GM21529 (cell line): ENCODE measurements around the gene TTC34.

Experiments used
- ATAC-seq: cut with Tn5 transposase; IDR thresholded peaks from one replicate; pipeline ENCODE4 v1.9.1; 2021; ENCODE audit not compliant: unreplicated experiment

The TTC34 gene

DNA sequence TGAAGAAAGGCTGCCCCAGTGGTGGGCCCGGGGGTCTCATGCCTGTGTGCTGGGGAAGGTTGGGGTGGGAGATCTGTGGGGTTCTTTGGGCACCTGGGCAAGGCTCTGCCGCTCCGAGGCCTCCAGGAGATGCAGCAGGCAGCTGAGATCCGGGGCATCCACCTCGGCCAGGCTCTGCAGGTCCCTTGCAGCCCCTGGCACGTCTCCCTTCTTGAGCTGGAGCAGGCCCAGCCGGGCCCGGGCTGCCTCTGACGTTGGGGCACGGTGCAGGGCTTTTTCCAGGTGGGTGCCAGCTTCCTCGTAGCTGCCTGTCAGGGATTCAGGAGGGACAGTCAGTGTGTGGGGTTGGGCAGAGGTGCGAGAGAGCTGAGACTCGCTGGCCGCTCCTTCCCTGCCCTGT is 157.3 kb downstream of the TTC34 start:
- ATAC-seq: no peak

DNA sequence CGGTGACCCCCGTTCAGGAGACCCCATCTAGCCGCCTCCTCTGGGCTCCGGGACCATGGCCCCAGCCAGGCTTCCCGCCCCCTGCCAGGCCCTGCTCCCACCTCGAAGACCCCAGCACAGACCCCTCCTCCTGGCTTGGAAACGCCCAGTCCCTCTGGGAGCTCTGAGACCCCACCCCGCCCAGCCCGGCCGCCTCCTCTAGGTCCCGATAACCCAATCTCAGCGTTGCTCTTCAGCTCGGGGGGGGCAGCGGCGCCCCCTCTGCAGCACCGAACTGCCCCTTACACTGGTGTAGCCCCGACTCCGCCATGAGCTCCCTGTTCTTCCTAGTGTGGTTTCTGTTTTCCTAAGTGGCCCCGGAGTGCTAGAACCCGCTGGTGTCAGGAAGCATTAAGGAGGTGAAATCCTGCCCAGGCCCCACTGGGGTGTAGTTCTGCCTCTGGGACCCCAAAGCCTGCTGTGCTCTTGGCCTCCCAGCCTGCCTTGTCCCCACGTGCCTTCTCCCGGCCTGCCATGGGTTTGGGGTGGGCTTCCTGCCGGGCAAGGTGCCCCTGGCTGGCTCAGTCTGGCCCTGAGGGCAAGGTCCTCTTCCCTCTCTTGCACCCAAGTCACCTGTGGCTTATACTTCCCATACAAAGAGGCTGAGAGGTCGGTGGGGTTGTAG is 157.9 kb downstream of the TTC34 start:
- ATAC-seq: no peak

DNA sequence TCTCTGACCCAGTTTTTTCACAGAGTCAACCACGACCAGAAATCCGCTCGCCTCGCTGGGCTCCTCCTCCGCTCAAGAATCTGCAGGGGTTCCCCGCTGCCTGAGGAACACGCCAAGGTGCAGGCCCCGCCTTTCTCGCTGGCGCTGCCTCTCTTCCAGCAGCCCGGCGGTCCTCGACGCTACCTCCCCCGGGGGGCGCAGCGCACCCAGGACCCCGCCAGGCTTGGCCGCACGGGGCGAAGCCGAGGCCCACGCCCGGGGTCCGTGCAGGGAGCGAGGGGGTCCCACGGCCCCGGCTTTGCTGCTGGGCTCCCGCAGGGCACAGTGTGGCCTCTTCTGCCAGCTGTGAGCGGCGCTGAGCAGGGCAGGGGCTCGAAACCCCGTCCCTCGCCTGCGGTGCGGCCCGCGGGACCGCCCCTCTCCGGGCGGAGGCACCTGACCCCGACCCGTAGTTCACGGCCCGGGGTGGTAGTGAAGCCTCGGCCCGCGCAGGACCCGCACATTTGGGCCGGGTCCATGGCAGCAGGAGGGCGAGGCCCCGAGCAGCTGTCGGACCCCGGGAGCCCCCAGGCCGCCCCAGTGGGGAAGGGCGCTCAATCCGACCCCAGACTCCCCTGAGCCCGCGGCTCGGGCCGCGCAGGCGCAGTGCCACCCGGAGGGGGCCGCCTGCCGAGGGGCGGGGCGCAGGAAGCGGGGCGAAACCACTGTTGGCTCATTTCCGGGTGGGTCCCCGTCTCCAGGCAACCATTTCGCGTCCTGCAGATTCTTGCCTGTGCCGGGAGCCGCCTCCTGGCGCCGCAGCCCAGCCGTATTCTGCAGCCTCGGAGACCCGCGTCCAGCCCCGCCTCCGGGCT is 158.7 kb downstream of the TTC34 start:
- ATAC-seq: peak; percentile 87

DNA sequence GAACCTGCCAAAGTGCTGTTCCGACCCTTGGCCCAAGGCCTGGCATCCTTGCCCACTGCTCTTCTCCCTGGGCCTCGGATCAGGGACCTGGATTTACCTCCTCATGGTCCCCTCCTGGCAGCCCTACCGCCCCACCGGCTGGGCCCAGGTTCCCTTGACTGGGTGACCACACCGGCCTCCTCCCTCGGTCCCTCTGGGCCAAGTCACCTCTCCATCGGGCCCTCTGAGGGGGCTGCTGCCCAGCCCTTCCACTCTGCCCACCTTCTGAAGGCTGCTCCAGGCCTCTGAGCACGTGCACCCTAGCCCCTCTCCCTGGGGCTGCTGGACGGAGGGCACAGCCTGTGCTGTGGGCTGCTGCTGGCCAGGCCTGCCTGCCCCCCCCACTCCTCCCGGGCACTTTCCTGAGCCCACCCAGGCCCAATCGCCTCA is 159.3 kb downstream of the TTC34 start:
- no peak for ATAC-seq

DNA sequence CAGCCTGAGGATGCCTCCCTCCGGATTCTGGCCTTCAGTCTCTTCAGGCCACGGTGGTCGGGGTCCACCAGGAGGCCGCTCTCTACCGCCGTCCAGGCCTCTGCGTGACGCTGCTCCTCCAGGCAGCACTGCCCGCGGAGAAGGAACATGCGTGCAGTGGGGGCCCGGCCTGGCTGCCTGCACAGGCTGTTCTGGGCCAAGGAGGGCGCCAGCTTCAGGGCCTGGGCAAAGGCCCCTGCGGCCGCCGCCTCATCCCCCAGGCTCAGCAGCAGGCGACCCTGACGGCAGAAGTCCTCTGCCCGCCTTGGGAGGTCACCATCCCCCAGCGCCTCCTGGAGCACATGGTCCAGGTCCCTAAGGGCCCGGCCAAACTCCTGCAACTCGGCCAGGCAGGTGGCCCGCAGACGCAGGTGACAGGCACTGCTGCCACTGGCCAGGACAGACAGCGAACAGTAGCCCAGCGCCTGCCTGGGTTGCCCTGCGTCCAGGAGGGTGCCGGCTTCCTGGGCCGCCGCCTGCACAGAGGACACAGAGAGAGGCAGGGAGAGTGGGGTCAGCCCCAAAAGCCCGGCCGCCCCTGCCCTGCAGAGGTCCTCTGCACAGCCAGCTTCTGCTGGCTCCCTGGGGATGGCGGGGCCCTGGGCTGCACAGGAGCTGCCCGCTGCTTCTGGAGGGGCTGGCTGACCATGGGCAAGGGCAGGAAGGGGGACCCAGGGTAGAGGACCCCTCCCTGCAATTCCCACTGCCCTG is 159.9 kb downstream of the TTC34 start:
- no peak for ATAC-seq

DNA sequence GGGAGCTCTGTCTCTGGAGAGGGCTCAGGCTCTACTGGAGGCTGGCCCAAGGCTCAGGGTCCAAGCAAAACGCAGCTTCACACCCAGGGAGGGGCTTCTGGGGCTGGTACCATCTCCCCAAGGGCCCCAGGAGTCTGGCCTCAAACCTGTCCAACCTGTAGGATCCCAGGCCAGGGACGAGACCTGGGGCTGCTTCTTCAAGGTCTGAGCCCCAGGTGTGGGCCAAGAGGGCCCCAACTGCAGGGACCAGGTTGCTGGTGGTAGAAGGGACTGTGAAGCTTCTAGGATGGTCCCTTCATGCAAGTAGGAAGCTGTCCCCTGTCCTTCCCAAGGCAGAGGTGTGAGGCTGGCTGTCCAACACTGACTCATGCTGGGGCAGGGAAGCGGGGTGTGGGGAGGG is 160.9 kb downstream of the TTC34 start:
- no peak for ATAC-seq

DNA sequence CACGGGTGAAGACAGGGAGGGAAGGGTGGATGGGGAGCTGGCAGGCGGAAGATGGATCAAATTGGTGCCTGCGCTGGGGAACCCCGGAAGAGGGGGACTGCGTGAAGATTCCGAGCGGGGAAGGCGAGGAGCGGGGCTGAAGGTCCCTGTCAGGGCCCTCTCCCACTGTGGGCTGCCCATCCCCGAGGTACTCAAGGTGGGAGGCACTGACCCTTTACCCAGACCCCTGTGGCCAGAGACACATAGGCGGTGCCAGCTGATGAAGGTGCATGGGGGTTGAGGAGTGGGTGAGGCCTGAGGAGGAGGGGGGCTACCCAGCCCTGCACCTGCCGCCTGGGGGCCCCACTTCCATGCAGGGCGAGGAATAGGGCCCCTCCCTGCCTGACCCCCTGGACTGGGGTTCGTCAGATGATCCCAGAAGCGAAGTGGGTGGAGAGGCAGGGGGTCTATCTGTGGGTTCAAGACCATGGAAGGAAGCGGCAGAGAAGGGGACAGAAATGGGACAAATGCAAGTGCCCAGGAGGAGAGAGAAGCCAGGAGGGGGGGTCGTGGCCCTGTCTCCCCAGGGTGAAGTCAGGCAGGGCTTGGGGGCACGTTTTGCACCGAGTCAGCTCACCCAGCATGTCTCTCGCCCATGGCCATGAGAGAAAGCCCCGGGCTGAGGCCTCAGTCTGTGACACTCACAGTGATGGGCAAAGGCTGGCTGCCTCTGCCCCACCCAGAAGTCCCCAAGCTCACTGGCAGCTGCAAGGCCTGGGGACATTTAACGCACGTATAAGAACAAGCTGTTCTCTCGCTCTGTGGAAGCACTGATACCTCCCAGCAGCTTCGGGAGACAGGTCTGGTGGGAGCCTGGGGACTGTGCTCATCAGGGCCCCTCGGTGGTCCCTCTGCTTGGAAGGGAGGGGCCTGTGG is 161.6 kb downstream of the TTC34 start:
- ATAC-seq: no peak

DNA sequence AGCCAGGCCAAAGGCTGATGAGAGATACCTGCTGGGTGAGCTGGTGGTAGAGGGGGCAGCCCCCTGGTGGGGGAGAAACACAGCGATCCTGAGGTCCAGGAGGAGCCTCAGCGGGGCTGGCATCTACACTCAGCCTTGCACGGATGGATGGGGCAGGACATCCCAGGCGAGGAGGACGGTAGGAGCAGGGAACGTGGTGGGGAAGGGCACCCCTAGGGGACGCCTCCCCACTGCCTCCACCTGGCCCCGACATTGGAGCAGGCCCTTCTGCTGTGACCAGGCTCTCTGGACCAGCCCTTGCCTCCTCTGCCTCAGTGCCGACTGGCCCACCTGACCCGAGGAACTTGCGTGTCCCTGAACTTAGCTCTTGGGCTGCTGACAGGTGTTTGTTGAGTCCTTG is 162.3 kb downstream of the TTC34 start:
- ATAC-seq: no peak

DNA sequence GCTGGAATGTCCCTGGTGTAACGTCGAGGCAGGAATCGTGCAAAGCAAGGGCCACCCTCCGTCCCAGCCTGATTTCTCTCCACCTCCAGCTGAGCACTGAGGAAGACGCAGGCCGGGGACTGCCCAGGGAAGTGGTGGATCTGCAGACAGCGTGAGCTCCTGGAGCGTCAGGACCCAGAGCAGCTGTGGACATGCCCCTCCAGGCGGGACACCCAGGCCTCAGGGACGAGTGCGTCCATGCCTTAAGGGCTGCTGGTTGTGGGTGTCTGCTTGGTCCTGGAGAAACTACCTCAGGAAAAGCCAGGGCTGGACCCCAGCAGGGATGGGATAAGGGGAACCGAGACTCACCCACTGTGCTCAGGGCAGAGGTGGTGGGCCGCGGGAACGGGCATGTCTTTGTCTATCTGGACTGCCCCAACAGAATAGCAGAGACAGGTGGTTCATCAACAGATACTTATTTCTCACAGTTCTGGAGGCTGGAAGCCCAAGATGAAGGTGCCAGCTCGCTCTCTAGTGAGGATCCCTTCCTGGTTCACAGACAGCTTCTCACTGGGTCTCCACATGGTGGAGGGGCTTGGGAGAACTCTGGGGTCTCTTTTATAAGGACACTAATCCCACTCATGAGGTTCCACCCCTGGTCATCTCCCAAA is 162.9 kb downstream of the TTC34 start:
- no peak for ATAC-seq

DNA sequence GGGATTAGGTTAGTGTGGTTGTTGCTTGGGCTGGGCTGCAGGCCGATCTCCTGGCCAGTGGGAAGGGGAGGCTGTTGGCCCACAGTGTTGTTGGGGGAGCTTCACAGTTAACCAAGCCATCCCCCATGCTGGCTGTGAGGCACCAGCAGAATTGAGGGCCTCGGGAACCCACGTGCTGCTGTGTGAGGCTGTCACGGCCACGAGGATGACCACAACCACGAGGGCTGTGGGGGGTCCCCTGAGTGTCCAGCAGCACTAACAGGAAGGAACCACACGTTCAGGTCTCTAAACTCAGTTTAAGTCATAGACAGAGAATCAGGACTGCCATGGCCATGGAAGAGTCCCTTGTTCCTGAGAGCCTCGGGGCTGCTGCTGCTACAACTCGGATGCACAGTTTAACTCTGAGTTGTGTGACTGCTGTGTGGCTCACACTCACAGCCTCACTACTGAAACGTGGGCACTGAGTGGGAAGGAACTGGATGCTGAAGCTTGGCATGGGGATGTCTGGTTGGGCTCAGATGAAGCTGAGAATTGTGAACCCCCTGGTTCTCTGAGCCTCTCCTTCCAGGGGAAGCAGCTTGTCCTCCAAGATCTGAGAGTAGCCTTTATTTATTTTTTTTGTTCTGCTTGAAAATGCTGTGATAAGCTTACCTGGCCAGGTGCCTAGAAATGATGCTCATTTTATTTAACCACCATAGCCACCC is 163.9 kb downstream of the TTC34 start:
- no peak for ATAC-seq

DNA sequence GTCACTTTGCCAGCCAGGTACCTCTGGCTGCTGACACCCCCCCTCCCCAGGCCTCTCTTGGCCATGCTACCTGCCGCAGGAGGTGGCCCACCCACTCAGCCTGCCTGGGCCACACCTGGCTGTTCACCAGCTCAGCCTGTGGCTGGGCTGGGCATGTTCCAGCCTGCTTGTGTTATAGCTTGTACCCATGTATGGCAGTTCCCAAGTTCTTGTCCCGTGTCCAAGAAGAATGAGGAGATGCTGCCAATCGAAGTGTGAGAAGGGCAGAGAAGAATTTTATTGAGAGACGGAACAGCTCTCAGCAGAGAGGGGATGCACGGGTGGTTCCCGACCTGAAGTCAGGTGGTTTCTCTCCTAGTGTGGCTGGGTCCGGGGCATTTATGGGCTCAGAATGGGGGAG is 164.8 kb downstream of the TTC34 start:
- no peak for ATAC-seq

DNA sequence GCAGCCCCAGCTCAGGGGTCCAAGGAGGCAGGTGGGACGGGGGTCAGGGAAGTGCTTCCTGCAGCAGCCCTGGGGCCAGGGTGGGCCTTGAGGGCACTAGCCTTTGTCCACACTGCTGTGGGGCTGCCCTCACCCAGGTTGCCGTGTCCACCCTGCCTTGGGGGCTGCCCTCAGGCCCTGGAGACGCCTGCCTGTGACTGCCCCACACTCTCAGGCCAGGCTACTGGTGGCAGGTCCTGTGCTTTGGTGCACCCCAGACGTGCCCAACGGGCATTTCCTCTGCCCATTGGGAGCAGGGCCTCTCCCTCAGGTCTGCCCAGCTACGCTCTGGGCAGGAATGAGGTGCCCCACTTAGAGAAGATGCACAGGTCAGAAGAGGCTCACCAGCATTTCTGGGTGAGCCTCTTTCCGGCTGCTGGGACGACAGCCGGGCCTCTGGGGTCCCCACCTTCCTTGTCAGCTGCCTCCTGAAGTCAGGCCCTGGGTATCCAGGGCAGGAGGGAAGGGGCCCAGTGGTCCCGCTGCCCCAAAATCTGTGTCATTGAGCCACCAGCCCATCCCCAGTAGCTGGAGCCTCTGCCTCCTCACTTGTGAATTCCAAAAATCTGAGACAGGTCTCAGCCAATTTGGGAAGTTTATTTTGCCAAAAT is 166.0 kb downstream of the TTC34 start:
- ATAC-seq: no peak

DNA sequence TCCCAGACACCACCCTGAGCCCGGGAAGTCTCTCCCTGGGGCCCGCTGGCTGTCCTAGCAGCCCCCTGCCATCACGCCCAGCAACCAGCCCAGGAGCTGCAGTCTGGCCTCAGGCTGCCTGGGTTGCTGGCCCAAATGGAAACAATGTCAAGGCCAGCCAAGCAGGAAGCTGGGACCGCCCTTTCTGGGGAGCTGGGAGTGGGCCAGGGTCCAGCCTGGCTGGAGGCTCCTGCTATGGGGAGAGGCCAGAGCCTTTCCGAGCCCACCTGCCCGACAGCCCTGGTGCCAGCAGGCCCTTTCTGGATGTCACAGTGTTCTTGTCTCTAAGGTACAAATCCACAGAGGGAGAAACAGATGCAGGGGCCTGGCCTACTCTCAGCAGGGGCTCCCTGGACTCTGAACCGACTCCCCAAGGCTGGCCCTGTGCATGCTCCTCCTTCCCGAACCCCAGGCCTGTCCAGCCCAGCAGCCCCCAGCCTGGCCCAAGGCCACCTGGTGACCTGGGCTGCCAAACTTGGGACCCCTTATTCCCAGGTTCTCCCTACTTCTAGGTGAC is 167.5 kb downstream of the TTC34 start:
- no peak for ATAC-seq

DNA sequence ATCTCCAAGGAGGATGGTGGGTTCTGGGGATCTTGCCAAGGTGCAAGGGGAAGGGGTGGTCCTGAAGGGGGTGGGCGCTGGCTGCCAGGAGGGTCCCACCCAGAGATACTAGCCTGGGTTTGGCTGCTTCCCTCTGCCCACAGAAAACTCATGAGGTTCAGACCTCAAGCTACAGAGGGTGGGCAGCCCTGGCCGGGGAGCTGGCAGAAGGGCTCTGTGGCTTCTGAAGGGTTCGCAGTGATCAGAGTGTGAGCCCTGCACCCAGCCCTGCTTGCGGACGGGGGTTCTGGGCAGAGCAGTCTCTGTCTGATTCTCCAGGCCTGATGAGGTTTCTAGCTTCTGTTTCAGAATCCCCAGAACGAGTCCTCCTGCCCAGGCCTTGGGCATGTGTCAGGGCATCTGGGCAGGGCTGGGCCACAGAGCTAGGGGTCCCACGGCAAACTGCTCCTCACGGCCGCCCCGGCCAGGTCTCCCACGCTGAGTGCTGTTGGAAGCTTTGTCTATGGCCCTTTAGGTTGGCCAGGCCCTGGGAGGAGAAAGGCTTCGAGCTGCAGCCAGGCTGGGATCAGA is 168.0 kb downstream of the TTC34 start:
- ATAC-seq: no peak

DNA sequence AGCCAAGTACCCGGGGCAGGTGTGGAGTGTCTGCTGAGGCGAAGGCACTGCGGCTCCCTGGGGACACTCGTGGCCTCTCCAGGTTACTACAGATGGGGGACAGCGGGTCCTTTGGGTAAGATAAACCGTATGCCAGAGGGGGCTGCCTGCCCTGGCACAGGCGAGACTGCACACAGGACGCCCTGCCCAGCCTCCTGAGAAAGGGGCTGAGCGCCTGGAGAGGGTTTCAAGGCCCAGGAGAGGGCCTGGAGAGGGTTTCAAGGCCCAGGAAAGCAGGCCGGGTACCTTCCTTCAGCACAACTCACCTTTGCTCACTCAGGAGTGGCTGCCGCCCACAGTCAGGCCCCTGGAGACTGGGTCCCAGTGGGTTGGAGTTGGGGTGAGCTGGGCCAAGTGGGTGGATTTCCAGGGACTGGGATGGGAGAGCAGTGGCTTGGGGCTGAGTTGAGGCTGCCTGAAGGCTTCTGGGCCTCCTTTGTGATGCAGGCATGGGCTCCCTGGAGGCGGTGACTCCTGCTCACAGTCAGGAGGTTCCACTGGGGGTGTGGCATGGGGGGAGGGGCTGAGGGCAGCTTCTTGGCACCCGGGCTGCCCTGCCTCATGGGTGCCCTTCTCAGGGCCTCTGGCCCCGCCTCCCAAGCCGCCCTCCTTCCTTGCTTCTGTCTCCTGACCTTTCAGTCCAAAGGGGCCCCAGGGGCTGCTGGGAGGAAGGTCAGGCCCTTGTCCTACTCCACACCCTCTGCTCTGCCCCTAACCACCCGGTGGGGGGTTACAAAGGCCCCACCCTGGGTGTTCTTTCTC is 168.7 kb downstream of the TTC34 start, which contains the start of gene MMEL1:
Gene MMEL1, minus strand, starts transcription at position 456 of the 801 bp plus-strand sequence. CDS start 3,532 bp downstream, outside the sequence.
- no peak for ATAC-seq

DNA sequence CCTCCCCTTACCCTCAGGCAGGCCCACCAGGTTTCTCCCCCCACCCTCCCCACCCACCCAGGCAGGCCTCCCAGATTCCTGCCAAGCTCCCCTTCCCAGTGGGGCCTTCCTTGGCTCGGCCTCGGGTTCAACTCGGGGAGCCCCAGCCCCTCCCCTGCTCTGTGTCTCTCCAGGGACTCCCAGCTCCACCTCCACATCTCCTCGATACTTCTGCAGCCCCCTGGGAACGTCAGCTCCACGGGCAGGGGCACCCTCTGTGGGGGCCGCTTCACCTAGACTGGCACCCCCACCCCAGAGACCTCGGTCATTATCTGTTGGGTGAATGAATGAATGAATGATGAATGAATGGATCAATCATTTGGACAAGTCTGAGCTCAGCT is 169.5 kb downstream of the TTC34 start:
- ATAC-seq: no peak
